Tibial artery (tissue), 4 donors: ENCODE data around the gene DIS3L2.
A peak's percentile ranks its signal among the peaks of the same experiment; 100 is the strongest.
"Not testable (repeated sequence)": the region's sequence is repeated elsewhere in the genome, so short reads cannot be mapped to it uniquely, and the experiment has no call there.

ENCODE experiments used
- DNase-seq, 2 donors: peaks; one replicate each; pipeline ENCODE4 v3.0.0-alpha.2; 2019
- H3K27ac ChIP-seq, 2 donors: fragments of 200-600 bp; sonication (generic) in 1 of 2; 1 replicate in 1 of 2; 2 replicates in 1 of 2; pipeline ENCODE4 v1.5.1; 2018 to 2019; ENCODE audit warnings: mild to moderate bottlenecking in 1 of 2
- H3K27me3 ChIP-seq, 2 donors: fragments of 200-600 bp; sonication (generic) in 1 of 2; one replicate each; pipeline versions ENCODE4 v1.5.1 to v1.6.0; 2016 to 2019
- H3K36me3 ChIP-seq, 3 donors: fragments of 200-600 bp; sonication (generic) in 2 of 3; one replicate each; pipeline ENCODE4 v1.5.1; 2016 to 2019; ENCODE audit warnings: mild to moderate bottlenecking in 2 of 3
- H3K4me1 ChIP-seq, 4 donors: fragments of 200-600 bp; sonication (generic) in 2 of 4; 1 replicate in 3 of 4; 2 replicates in 1 of 4; pipeline ENCODE4 v1.5.1; 2016 to 2019
- H3K4me3 ChIP-seq, 2 donors: fragments of 200-600 bp; sonication (generic) in 1 of 2; 1 replicate in 1 of 2; 2 replicates in 1 of 2; pipeline ENCODE4 v1.5.1; 2018 to 2019; ENCODE audit warnings: mild to moderate bottlenecking in 2 of 2
- H3K9me3 ChIP-seq, 3 donors: fragments of 200-600 bp; sonication (generic) in 1 of 3; one replicate each; pipeline ENCODE4 v1.5.1; 2016 to 2019
- intact Hi-C: fragments of 100-400 bp; cut with DNase I; formaldehyde crosslinking; loops from one replicate; pipeline ENCODE4 v1.15.0; 2023; ENCODE audit warnings: low total_unique reads
- TF ChIP-seq, protein P1 (sequence below), 2 experiments: fragments of 200-600 bp in 1 of 2; fragments of 450-650 bp in 1 of 2; IDR thresholded peaks; one replicate each; pipeline ENCODE4 v1.5.1; 2017 to 2019; ENCODE audit warnings: antibody characterized with exemption in 2 of 2, mild to moderate bottlenecking in 1 of 2, moderate library complexity in 1 of 2

The DIS3L2 gene

DNA sequence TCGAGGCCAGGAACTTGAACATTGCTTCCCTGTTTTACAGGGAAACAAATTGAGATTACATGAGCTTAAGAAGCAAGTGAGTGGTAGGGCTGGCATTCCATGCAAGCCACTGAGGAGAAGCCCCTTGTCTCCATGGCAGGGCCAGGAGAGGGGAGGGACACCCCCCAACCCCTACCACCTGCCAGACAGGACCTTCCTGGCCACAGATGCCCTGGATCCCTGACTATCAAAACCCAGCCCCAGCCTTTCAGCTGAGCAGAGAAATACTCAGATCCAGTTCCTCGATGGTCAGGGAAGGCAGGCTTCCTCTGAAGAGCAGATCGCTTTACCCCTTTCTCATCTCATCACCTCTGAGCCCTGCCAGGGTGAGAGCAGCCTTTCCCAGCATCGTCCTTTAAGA is 363.3 kb downstream of the DIS3L2 start:
- peaks cover 0 to 9% (median 1%) of the 10 kb centered on the region in 4 donors for H3K4me1 ChIP-seq
- H3K9me3 ChIP-seq = no peaks in the 10 kb centered on the region
- no peaks in the 10 kb centered on the region for H3K36me3 ChIP-seq
- DNase-seq = peak in 1 of 2 donors; percentile 47
- intact Hi-C loops = no loop called here
- H3K4me3 ChIP-seq = no peak overlapping the region
- TF ChIP-seq, protein P1, sequence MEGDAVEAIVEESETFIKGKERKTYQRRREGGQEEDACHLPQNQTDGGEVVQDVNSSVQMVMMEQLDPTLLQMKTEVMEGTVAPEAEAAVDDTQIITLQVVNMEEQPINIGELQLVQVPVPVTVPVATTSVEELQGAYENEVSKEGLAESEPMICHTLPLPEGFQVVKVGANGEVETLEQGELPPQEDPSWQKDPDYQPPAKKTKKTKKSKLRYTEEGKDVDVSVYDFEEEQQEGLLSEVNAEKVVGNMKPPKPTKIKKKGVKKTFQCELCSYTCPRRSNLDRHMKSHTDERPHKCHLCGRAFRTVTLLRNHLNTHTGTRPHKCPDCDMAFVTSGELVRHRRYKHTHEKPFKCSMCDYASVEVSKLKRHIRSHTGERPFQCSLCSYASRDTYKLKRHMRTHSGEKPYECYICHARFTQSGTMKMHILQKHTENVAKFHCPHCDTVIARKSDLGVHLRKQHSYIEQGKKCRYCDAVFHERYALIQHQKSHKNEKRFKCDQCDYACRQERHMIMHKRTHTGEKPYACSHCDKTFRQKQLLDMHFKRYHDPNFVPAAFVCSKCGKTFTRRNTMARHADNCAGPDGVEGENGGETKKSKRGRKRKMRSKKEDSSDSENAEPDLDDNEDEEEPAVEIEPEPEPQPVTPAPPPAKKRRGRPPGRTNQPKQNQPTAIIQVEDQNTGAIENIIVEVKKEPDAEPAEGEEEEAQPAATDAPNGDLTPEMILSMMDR (IDR thresholded peaks at IDR 0.05) = no peak
- H3K27me3 ChIP-seq = no peaks in the 10 kb centered on the region
- H3K27ac ChIP-seq = no peak overlapping the region

DNA sequence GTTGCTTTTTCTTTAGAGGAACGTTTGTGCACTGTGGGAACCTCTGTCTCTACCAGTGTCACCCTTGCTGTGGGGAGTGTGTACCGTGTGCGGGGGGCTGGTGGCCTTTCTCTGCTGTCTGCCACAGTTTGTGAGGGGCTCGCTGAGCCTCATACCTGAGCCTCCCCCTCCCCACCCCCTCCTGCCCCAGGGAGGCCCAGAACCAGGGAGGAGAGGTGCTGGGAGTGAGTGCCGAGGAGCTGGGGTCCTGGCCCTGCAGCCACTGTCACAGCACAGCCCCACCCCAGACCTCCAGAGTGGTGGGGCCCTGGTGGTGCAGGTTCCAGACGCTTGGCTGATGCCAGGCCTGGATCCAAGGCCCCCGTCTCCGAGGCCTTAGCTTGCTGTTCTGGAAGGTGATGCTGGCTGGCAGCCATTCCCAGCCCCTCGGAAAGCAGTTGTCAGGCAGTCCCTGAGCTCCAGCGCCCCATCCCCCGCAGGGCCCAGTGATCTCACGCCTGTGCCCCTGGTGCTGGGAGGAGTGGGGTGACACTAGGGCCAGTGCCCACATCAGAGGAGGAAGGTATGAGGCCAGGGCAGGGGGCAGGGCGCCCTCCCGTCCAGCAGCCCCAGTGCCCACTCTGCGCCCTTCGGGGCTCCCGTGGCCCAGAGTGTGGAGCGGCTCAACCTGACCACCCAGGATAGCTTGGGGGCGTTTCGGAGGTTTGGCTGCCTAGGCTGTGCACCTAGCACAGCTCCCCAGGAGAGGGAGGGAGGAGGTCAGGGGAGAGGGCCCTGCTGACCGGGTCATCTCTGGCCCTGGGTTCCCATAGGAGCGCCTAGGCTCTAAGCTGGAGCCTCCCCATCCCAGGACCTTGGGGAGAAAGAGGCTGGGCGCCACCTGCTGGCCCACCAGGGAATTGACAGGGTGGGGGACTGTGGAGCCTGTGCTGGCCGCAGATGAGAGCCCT is 364.1 kb downstream of the DIS3L2 start:
- H3K4me3 ChIP-seq = no peak overlapping the region
- intact Hi-C loops = loop anchor here (2.0 kb wide), 1 partner anchor 401 kb away; no protein-coding TSS in a partner anchor
- H3K27ac ChIP-seq = no peak overlapping the region
- no peaks in the 10 kb centered on the region for H3K27me3 ChIP-seq
- DNase-seq = peak; percentile 23 to 67
- TF ChIP-seq, protein P1 (IDR thresholded peaks at IDR 0.05) = peak; percentile 44 to 66
- H3K9me3 ChIP-seq = no peaks in the 10 kb centered on the region
- H3K4me1 ChIP-seq = peaks cover 0 to under 1% (median 0%) of the 10 kb centered on the region in 4 donors
- H3K36me3 ChIP-seq = no peaks in the 10 kb centered on the region

DNA sequence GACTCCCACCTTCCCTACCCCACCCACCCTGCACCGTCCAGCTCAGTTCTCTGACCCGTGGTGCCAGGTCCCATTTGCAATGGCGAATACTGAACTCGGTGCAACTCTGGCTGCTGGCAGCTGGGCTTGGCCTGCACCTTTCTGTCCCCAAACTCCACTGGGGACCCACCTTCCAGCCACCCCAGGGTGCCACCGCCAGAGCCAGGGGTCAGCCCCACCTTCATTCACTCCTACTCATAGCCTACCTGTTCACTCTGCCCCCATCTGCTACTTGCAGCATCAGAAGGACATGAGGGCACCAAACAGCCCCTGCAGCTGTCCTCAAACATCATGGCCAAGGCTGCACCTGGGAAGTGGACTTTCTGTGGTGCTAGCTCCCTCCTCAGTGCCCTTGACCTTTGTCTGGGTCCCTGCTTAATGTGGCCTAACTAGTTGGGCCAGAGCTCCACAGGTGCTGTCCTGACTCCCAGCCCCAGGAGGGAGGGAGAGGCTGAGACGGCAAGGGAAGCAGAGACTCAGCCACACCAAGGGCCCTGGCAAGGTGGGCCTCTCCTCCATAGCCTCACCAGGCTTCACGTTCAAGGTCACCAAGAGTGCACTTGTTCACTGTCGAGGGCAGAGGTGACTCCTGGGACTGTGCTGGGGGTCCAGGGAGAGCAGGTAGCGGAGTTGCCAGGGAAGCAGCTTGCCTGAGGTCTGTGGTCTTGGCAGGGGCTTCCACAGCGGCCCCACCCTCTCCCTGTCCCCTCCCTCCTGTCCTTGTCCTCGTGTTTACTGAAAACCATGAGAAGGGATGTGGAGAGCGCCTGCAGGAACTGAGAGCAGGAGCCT is 365.0 kb downstream of the DIS3L2 start:
- not testable (repeated sequence) for H3K27me3 ChIP-seq, H3K9me3 ChIP-seq, H3K36me3 ChIP-seq, H3K4me1 ChIP-seq, H3K4me3 ChIP-seq, H3K27ac ChIP-seq
- intact Hi-C loops = loop anchor here (2.0 kb wide), 1 partner anchor 402 kb away; no protein-coding TSS in a partner anchor
- TF ChIP-seq, protein P1 (IDR thresholded peaks at IDR 0.05) = peak in 1 of 2 experiments; percentile 46
- DNase-seq = peak; percentile 11 to 56

DNA sequence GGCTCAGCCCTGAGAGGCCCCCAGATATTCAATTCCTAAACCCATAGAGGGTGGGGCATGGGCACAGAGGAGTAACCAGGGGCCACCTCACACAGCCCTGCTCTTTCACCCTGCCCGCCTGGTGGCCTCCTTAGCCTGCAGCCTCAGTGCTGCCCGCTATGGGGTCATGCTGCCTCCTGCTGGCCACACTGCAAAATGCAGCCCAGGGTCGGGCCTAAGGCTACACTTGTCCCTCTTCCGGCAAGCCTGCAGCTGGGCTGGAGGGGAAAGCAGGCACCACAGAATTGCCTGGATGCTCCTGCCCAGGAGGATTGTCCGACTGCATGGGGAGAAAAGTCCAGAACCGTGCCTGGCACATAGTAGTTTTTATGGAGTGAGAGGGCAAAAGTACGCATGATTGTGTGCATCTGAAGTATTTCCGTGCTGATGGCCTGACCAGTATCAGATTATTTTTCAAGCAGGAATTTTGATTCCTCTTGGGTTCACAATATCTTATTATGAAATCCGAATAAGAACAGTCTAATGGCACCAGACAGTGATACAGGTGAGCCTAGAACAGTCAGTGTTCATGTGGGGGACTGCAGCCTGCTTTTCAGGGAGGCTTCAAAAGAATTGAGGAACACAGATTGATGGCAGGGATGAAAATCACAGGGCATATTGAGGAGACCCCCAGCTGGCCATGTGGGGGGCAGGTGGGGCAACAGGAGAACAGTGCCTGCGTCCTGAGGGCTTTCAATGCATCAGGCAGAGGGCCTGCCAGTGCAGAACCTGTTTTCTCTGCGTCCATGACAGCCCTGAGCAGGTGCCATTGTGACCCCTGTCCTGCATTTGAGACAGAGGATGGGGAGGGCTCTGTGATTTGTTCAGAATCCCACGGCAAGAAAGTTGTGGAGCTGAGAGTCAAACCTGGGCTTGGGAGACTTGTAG is 365.9 kb downstream of the DIS3L2 start:
- Histone ChIP-seq H3K4me3 (no peak overlapping the region), H3K27me3 (no peaks in the 10 kb centered on the region), H3K9me3 (no peaks in the 10 kb centered on the region), H3K4me1 (no peaks in the 10 kb centered on the region), H3K27ac (no peak overlapping the region), H3K36me3 (no peaks in the 10 kb centered on the region)
- intact Hi-C loops = loop anchor here (2.0 kb wide), 1 partner anchor 403 kb away; no protein-coding TSS in a partner anchor
- TF ChIP-seq, protein P1 (IDR thresholded peaks at IDR 0.05) = peak; percentile 57 to 69
- DNase-seq = peak; percentile 48 to 69

DNA sequence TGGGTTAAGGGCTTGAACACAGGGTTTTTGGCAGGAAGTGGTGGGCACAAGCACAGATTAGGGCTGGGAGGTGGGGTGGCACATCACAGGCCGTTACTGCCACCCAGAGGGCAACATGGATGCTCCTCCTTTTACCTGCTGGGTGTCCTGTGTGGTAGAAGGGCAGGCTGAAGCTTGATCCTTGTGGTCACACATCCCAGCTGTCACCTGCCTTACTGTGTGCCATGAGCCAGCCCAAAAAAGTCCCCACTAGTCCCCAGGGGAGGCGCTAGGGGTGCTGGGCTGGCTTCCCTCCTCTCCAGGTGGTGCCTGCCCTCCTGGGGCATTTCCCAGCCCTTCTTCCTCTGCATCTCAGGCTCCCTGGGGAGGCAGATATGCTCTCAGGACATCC is 366.5 kb downstream of the DIS3L2 start:
- H3K36me3 ChIP-seq = no peaks in the 10 kb centered on the region
- TF ChIP-seq, protein P1 (IDR thresholded peaks at IDR 0.05) = no peak
- H3K9me3 ChIP-seq = no peaks in the 10 kb centered on the region
- H3K27ac ChIP-seq = no peak overlapping the region
- DNase-seq = no peak
- H3K4me1 ChIP-seq = no peaks in the 10 kb centered on the region
- intact Hi-C loops = no loop called here
- no peak overlapping the region for H3K4me3 ChIP-seq
- no peaks in the 10 kb centered on the region for H3K27me3 ChIP-seq
